HepG2 (cell line): ENCODE data around the gene SRSF11. TPM values are rescaled to one million over a fixed set of nuclear protein-coding genes. Genes with fewer than 3 reads are reported as not detected.

ENCODE experiments used
- ATAC-seq: fragments of 200-7000 bp; cut with Tn5 transposase; 3 replicates; pipeline ENCODE4 v1.9.1; 2020; ENCODE audit warnings: mild to moderate bottlenecking, moderate library complexity
- BruUV-seq: library from RNA; stranded (reverse); fragments of 400-500 nt; replicated peaks from 2 replicates; lab custom pipeline; 2021; lab: Mats Ljungman, UMichigan
- CTCF ChIA-PET: fragments of 300-600 bp; formaldehyde crosslinking; extraction: SDS; loops from one replicate; lab custom pipeline; 2021; ENCODE audit warnings: low total read pairs, inconsistent platforms, low intra/inter-chr PET ratio; lab: Yijun Ruan, JAX
- POLR2A ChIA-PET: fragments of 350-600 bp; sonication (Branson Sonifier 250); formaldehyde crosslinking; loops from one replicate; lab custom pipeline; 2020; ENCODE audit warnings: antibody characterized with exemption, inconsistent platforms; lab: Yijun Ruan, JAX
- DNase-seq: peaks from one replicate; pipeline ENCODE4 v3.0.0-alpha.2; 2015; ENCODE audit warnings: low spot score
- FAIRE-seq: peaks from 3 replicates; lab custom pipeline; 2011; peaks lifted over from hg19 to GRCh38; lab: Jason Lieb, UNC
- H2AFZ ChIP-seq: one replicate; pipeline ENCODE4 v1.6.1; 2011; ENCODE audit warnings: low read length, inconsistent platforms
- H3K27ac ChIP-seq: fragments of 300-600 bp; 3 replicates; pipeline ENCODE4 v1.8.0; 2011; ENCODE audit warnings: mixed run types, mild to moderate bottlenecking, mixed read lengths, low read length, inconsistent platforms; ENCODE audit not compliant: insufficient read depth; ENCODE audit errors: extremely low read length
- H3K27me3 ChIP-seq, 2 experiments: fragments of 200-600 bp in 1 of 2; 2 replicates in 1 of 2; 3 replicates in 1 of 2; pipeline versions ENCODE4 v1.6.0 to v1.8.0; 2011; ENCODE audit warnings: low read length in 2 of 2, mild to moderate bottlenecking in 2 of 2, moderate library complexity in 2 of 2, inconsistent platforms in 1 of 2; ENCODE audit not compliant: insufficient read depth in 2 of 2, control insufficient read depth in 1 of 2
- H3K36me3 ChIP-seq, 2 experiments: fragments of 200-600 bp in 1 of 2; replicated peaks in 1 of 2; 2 replicates in 1 of 2; 3 replicates in 1 of 2; pipeline versions ENCODE4 v1.5.1 to v1.8.0; 2011; ENCODE audit warnings: low read length in 2 of 2, inconsistent platforms in 1 of 2; ENCODE audit not compliant: insufficient read depth in 2 of 2, control insufficient read depth in 1 of 2
- H3K4me1 ChIP-seq: 2 replicates; pipeline ENCODE4 v1.5.1; 2012; ENCODE audit warnings: low read length, inconsistent platforms; ENCODE audit not compliant: insufficient read depth
- H3K4me2 ChIP-seq: 2 replicates; pipeline ENCODE4 v1.6.0; 2011; ENCODE audit warnings: low read depth, low read length, inconsistent platforms
- H3K4me3 ChIP-seq, 3 experiments: fragments of 200-600 bp in 1 of 3; sonication (generic), shearing (Covaris generic) in 1 of 3; replicated peaks in 1 of 3; 2 replicates each; pipeline ENCODE4 v1.5.1; 2011 to 2016; ENCODE audit warnings: low read length in 3 of 3, inconsistent platforms in 2 of 3, low read depth in 2 of 3, mild to moderate bottlenecking in 2 of 3, control low read depth in 1 of 3, mixed read lengths in 1 of 3; ENCODE audit not compliant: insufficient read depth in 1 of 3
- H3K79me2 ChIP-seq: one replicate; pipeline ENCODE4 v1.6.1; 2011; ENCODE audit warnings: low read length, inconsistent platforms; ENCODE audit not compliant: insufficient read depth
- H3K9ac ChIP-seq: 2 replicates; pipeline ENCODE4 v1.6.0; 2011; ENCODE audit warnings: mild to moderate bottlenecking, low read depth, low read length, inconsistent platforms; ENCODE audit not compliant: insufficient read depth
- H3K9me3 ChIP-seq: 2 replicates; pipeline ENCODE4 v1.5.1; 2012; ENCODE audit warnings: mild to moderate bottlenecking, low read length
- H4K20me1 ChIP-seq: 2 replicates; pipeline ENCODE4 v1.6.0; 2011; ENCODE audit warnings: inconsistent platforms, mild to moderate bottlenecking, low read length, moderate library complexity; ENCODE audit not compliant: insufficient read depth
- AFF4 ChIP-seq: sonication (generic); formaldehyde crosslinking; IDR thresholded peaks from 2 replicates; pipeline ENCODE4 v1.4.0; 2020; ENCODE audit warnings: missing genetic modification reagents
- AGO2 ChIP-seq: fragments of 200-400 bp; formaldehyde crosslinking; optimal IDR thresholded peaks from 2 replicates; pipeline ENCODE3; 2017; ENCODE audit warnings: mild to moderate bottlenecking, low read depth, low read length, moderate library complexity
- CBX2 ChIP-seq, 2 experiments: fragments of 200-600 bp in 1 of 2; sonication (generic); formaldehyde crosslinking in 1 of 2; IDR thresholded peaks; 2 replicates each; pipeline versions ENCODE4 v1.7.0 to v1.8.1; 2018 to 2022; ENCODE audit warnings: low read depth in 2 of 2, low read length in 1 of 2, mild to moderate bottlenecking in 1 of 2, missing genetic modification reagents in 1 of 2
- MAFF ChIP-seq: IDR thresholded peaks from 2 replicates; pipeline ENCODE4 v1.6.1; 2011; ENCODE audit warnings: low read depth, low read length, improper control_type of control experiment
- PHF5A ChIP-seq: IDR thresholded peaks from one replicate; pipeline ENCODE4 v1.6.1; 2018; ENCODE audit warnings: low read depth, missing genetic modification reagents; ENCODE audit not compliant: unreplicated experiment
- POGZ ChIP-seq: sonication (generic); formaldehyde crosslinking; IDR thresholded peaks from 2 replicates; pipeline ENCODE4 v1.4.0; 2020; ENCODE audit warnings: mild to moderate bottlenecking, missing genetic modification reagents
- RBM22 ChIP-seq: fragments of 200-400 bp; formaldehyde crosslinking; optimal IDR thresholded peaks from 2 replicates; pipeline ENCODE3; 2017; ENCODE audit warnings: mild to moderate bottlenecking, low read length, moderate library complexity
- RERE ChIP-seq: IDR thresholded peaks from 2 replicates; pipeline ENCODE4 v1.6.1; 2016; ENCODE audit warnings: low read depth, missing genetic modification reagents, missing compliant biosample characterization
- TAF1 ChIP-seq: sonication (generic); formaldehyde crosslinking; IDR thresholded peaks from 2 replicates; pipeline ENCODE4 v1.4.0; 2020; ENCODE audit warnings: missing genetic modification reagents
- ZBTB39 ChIP-seq: sonication (generic); formaldehyde crosslinking; IDR thresholded peaks from 2 replicates; pipeline ENCODE4 v1.5.0; 2020; ENCODE audit warnings: missing genetic modification reagents
- ZBTB7B ChIP-seq: sonication (generic); formaldehyde crosslinking; IDR thresholded peaks from 2 replicates; pipeline ENCODE4 v1.4.0; 2020; ENCODE audit warnings: missing genetic modification reagents
- ZNF235 ChIP-seq: sonication (generic); formaldehyde crosslinking; IDR thresholded peaks from 2 replicates; pipeline ENCODE4 v1.8.1; 2023; ENCODE audit warnings: mild to moderate bottlenecking, missing genetic modification reagents, borderline replicate concordance
- ZNF260 ChIP-seq: sonication (generic); formaldehyde crosslinking; IDR thresholded peaks from 2 replicates; pipeline ENCODE4 v1.4.0; 2020; ENCODE audit warnings: missing genetic modification reagents, low read depth, mild to moderate bottlenecking, borderline replicate concordance
- ZNF572 ChIP-seq: sonication (generic); formaldehyde crosslinking; IDR thresholded peaks from 2 replicates; pipeline ENCODE4 v1.5.1; 2020; ENCODE audit warnings: mild to moderate bottlenecking, missing genetic modification reagents
- WGBS: methylation state at CpG from one replicate; pipeline ENCODE4 v1.1.6; 2017; ENCODE audit warnings: low lambda C conversion rate; 5-methylcytosine and 5-hydroxymethylcytosine counted together
- in situ Hi-C: cut with HindIII; loops from 2 replicates; pipeline ENCODE4 v1.10.0; 2017; ENCODE audit warnings: low pct_unique_long_range_greater_than_20kb; ENCODE audit not compliant: extremely low pct_ligation_motif_present
- intact Hi-C: fragments of 100-400 bp; cut with micrococcal nuclease; formaldehyde crosslinking; loops from one replicate; pipeline ENCODE4 v1.10.0; 2022; ENCODE audit not compliant: unreplicated experiment
- polyA plus RNA-seq, 8 experiments: library from polyadenylated mRNA; depleted of rRNA in 3 of 8; stranded (reverse) in 7 of 8; unstranded in 1 of 8; fragments of >200 nt; fragmentation: Illumina TruSeq in 4 of 8; extraction: Trizol in 4 of 8; gene quantifications; 2 replicates each; pipeline versions ENCODE4 v1.2.1 to v1.2.3, GENCODE V29; 2011 to 2016; ENCODE audit warnings: low read depth in 4 of 8, missing spikeins in 1 of 8, mixed read lengths in 1 of 8; ENCODE audit not compliant: insufficient read depth in 1 of 8
- total RNA-seq, 5 experiments: library from RNA; depleted of rRNA; stranded (reverse); fragments of >200 nt; fragmentation: Illumina TruSeq; extraction: Trizol; gene quantifications; 2 replicates each; pipeline ENCODE4 v1.2.3, GENCODE V29; 2016; ENCODE audit warnings: low read depth in 1 of 5

SRSF11 gene
- total and polyA plus RNA-seq, 2 of the 13 experiments (the other 11 are each of a cell fraction or from before 2014, with no cell fraction given) = 118 to 381 TPM

GRCh38 chr1:70290218-70290617 is 69.0 kb downstream of the SRSF11 start:
- POLR2A ChIA-PET = no interaction called here
- intact Hi-C loops (no loop called here), in situ Hi-C loops (no loop called here)
- H3K4me3 ChIP-seq = no peak overlapping the region
- H3K79me2 ChIP-seq = no peaks in the 10 kb centered on the region
- H2AFZ ChIP-seq = no peak overlapping the region
- CTCF ChIA-PET = no interaction called here
- ATAC-seq = no peak
- no peaks in the 10 kb centered on the region for H3K9me3 ChIP-seq
- H3K4me2 ChIP-seq = no peak overlapping the region
- no peak for DNase-seq
- BruUV-seq = no TSS peak
- TF ChIP-seq ZNF572 (no peak), PHF5A (no peak), CBX2 (IDR thresholded peaks at IDR 0.05; ENCODE audit: low read depth, low read length) (no peak), CBX2 (CRISPR knock-in tag; IDR thresholded peaks at IDR 0.05; ENCODE audit: low read depth) (no peak), RERE (no peak), POGZ (no peak), ZNF260 (no peak), ZNF235 (CRISPR knock-in tag) (no peak), ZBTB7B (CRISPR knock-in tag) (no peak), ZBTB39 (CRISPR knock-in tag) (no peak), AFF4 (CRISPR knock-in tag) (no peak), MAFF (no peak), RBM22 (no peak), AGO2 (no peak), TAF1 (CRISPR knock-in tag) (no peak)
- no peak for FAIRE-seq
- no peaks in the 10 kb centered on the region for H3K4me1 ChIP-seq
- H3K36me3 ChIP-seq = peaks cover 6 to 18% of the 10 kb centered on the region in 2 experiments; a peak in 4 of 5 replicates
- WGBS = 100% methylated on average over 1 of the region's 1 CpG
- H4K20me1 ChIP-seq = no peaks in the 10 kb centered on the region
- no peak overlapping the region for H3K27ac ChIP-seq
- H3K9ac ChIP-seq = no peak overlapping the region
- H3K27me3 ChIP-seq = no peaks in the 10 kb centered on the region
